Stimulated activated memory B cell treated with anti-CD40 and anti-IgM and Interleukin-4, amounts not matched to agents 10 μg/mL and 1 μg/mL and 100 μg/mL, for 72 hours (primary cell): ENCODE results near the gene DLGAP1.
A peak's percentile ranks its signal among the peaks of the same experiment; 100 is the strongest.

Experiments
- ATAC-seq: fragments of 150-1000 bp; cut with Tn5 transposase; 2 replicates; pipeline ENCODE4 v1.10.0; 2021
- H3K27ac Mint-ChIP-seq: one replicate; pipeline ENCODE4 v1.8.0; 2022; ENCODE audit warnings: mild to moderate bottlenecking, mixed read lengths
- H3K27me3 Mint-ChIP-seq: one replicate; pipeline ENCODE4 v1.8.0; 2022; ENCODE audit warnings: mixed read lengths
- H3K36me3 Mint-ChIP-seq: one replicate; pipeline ENCODE4 v1.8.0; 2022; ENCODE audit warnings: mixed read lengths
- H3K4me1 Mint-ChIP-seq: one replicate; pipeline ENCODE4 v1.8.0; 2022; ENCODE audit warnings: mixed read lengths
- H3K4me3 Mint-ChIP-seq: one replicate; pipeline ENCODE4 v1.8.0; 2022; ENCODE audit warnings: mild to moderate bottlenecking, moderate library complexity, mixed read lengths
- H3K9me3 Mint-ChIP-seq: one replicate; pipeline ENCODE4 v1.8.0; 2022; ENCODE audit warnings: mixed read lengths

DLGAP1 gene

DNA sequence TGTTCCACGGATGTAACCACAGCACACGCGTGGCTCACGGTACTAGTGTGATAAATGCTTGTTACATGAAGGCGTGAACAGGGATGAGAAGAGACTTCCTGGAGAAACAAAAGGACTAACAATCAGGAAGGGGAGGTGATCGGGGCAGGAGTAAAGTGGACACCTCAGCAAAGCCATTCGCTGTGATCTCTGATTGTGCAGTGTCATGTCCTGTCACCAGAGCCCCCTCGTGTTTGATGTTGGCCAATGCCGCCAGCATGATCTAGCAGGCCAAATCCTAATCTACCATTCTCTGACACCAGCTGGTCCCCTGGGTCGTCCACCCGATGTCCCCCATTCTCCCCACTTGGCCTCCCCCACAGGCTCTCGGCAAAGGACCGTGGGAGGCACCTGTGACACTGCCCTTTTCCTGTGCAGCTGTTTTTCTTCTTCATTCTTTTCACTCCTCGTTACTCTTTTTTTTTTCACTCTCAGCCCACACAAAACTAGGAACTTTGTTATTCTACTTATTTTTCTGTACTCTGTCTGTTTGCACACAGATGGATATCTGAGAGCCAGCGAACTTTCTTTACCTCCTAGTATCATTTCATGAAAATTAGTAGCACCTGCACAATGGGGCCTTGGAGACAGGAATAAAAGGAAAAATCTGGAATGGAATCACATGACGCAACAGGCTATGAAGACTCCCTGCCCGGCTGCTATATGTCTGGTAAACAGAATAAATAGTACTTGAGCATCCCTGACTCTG lies 858.3 kb downstream of the DLGAP1 start:
- H3K4me3 Mint-ChIP-seq: peak overlapping the region; percentile 90
- H3K27ac Mint-ChIP-seq: peak overlapping the region; percentile 92
- no peaks in the 10 kb centered on the region for H3K36me3 Mint-ChIP-seq
- no peaks in the 10 kb centered on the region for H3K9me3 Mint-ChIP-seq
- no peaks in the 10 kb centered on the region for H3K27me3 Mint-ChIP-seq
- no peak for ATAC-seq
- peaks cover 55% of the 10 kb centered on the region for H3K4me1 Mint-ChIP-seq

- H3K27ac Mint-ChIP-seq: peak overlapping the region; percentile 92
- H3K27me3 Mint-ChIP-seq: no peaks in the 10 kb centered on the region
- no peaks in the 10 kb centered on the region for H3K36me3 Mint-ChIP-seq
- H3K4me1 Mint-ChIP-seq: peaks cover 55% of the 10 kb centered on the region
- no peaks in the 10 kb centered on the region for H3K9me3 Mint-ChIP-seq
- H3K4me3 Mint-ChIP-seq: peak overlapping the region; percentile 90
- no peak for ATAC-seq
Measured at GRCh38 chr18:3596324-3596636, 858.8 kb downstream of the DLGAP1 start.

DNA sequence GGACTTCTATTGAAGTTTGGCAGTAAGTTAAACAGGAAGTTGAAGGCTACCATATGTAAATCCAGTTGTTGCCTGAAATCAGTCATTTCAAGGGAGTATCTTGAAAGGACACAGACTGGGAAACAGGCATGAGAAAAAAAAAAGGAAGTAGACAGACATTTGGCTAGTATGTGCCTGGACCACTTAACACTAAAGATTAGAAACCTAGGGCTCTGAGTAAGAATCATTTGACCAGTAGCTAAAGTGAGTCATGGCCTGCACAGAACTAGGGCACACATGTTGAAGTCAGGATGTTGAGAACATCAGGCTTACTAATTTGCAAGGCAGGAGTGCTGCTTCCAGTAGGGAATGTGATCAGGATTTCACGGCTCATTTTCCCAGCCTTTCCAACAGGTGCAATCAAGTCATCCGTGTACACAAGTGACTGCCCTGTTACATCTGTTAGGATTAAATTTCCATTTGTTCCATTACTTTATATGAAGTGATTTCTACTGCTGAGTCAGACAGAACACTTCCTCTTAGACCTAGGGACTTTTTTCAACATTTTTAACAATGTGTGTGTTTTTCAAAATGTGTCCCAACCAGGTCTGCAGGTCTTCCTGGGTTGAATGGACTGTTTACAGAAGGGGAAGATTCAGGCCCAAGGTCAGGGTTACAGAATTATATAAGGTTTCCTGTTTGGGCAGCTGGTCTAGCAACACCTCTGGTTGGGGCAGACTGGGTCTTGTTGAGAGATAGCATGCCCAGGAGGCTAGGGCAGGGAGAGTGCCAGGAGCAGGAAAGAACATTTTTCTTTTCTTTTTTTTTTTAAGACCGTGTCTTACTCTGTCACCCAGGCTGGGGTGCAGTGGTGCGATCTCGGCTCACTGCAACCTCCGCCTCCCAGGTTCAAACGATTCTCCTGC lies 859.5 kb downstream of the DLGAP1 start:
- ATAC-seq: peak; percentile 72
- no peaks in the 10 kb centered on the region for H3K9me3 Mint-ChIP-seq
- no peaks in the 10 kb centered on the region for H3K27me3 Mint-ChIP-seq
- peaks cover 55% of the 10 kb centered on the region for H3K4me1 Mint-ChIP-seq
- peak overlapping the region; percentile 90 for H3K4me3 Mint-ChIP-seq
- H3K27ac Mint-ChIP-seq: peak overlapping the region; percentile 92
- H3K36me3 Mint-ChIP-seq: no peaks in the 10 kb centered on the region

- Mint-ChIP-seq H3K4me1 (peaks cover 55% of the 10 kb centered on the region), H3K4me3 (peak overlapping the region; percentile 90), H3K36me3 (no peaks in the 10 kb centered on the region), H3K9me3 (no peaks in the 10 kb centered on the region), H3K27ac (peak overlapping the region; percentile 92), H3K27me3 (no peaks in the 10 kb centered on the region)
- ATAC-seq: no peak
Measured at GRCh38 chr18:3594760-3595368, 860.2 kb downstream of the DLGAP1 start.

DNA sequence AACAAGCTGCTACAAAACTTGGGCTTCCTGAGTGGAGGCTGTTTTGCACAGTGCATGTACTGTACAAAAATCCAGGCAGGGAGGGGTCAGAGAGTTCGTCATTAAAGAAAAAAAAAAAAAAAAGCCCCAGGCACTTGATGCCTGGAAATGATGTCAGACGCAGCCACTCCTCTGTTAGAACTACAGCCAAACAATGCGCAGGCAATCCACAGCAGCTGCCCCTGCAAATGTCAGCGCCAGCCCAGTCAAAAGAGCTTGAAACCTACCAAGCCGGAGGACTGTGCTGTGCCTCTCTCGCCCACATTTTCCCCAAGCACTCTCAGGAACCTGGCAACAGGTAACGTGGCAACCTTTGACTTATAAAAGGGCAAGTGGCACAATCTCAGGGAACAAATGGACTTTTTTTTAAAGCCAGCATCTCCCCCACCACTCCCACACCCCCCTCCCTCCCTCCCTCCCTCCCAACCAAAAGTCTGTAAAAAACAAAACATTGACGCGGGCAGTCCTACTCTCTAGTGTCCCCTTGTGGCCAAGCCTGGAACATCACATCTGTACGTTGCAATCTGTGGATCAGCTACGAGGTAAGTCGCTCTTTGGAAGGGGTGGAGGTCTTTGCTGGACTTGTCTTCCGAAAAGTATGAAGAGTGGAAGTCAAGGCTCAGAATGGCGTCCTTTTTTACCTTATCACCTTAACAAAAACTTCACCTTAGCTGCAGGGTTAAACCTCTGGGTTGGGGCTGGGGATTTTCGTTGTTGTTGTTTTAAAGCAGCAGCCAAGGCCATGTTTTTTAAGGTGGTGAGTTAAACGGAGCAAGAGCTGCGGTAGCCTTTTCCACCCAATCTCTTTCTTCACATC lies 861.0 kb downstream of the DLGAP1 start:
- peak; percentile 95 for ATAC-seq
- Mint-ChIP-seq H3K36me3 (no peaks in the 10 kb centered on the region), H3K4me3 (peak overlapping the region; percentile 90), H3K4me1 (peaks cover 55% of the 10 kb centered on the region), H3K9me3 (no peaks in the 10 kb centered on the region), H3K27me3 (no peaks in the 10 kb centered on the region), H3K27ac (peak overlapping the region; percentile 92)

DNA sequence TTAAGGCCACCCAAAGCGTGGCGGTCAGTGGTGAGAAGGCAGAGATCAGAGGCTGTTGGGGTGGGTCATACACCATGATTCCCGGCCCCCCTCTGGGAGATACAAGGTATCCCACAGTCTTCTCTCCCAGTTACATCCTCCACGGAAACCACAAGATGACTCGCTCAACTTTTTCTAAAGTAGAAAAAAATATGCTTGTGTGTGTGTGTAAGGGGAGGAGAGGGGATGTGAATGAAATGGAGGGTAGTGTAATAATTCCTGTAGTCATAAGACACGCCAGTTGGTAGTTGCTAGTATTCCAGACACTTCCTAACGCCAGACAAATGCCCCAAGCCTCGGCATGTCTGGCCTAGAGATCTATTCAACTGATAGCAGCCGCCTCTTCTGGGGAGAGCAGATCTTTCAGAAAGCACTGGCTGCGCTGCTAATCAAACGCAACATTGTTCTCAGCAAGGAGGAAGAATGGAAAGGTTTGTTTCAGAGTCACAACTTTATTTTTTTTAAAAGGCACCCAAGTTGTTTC lies 861.7 kb downstream of the DLGAP1 start:
- ATAC-seq: no peak
- peak overlapping the region; percentile 90 for H3K4me3 Mint-ChIP-seq
- H3K4me1 Mint-ChIP-seq: peaks cover 55% of the 10 kb centered on the region
- no peaks in the 10 kb centered on the region for H3K9me3 Mint-ChIP-seq
- no peaks in the 10 kb centered on the region for H3K36me3 Mint-ChIP-seq
- H3K27me3 Mint-ChIP-seq: no peaks in the 10 kb centered on the region
- peak overlapping the region; percentile 92 for H3K27ac Mint-ChIP-seq

- no peaks in the 10 kb centered on the region for H3K27me3 Mint-ChIP-seq
- ATAC-seq: no peak
- no peak overlapping the region for H3K4me3 Mint-ChIP-seq
- no peaks in the 10 kb centered on the region for H3K36me3 Mint-ChIP-seq
- H3K27ac Mint-ChIP-seq: peak overlapping the region; percentile 92
- H3K4me1 Mint-ChIP-seq: peaks cover 52% of the 10 kb centered on the region
- H3K9me3 Mint-ChIP-seq: no peaks in the 10 kb centered on the region
Measured at GRCh38 chr18:3592864-3593263, 862.2 kb downstream of the DLGAP1 start.

DNA sequence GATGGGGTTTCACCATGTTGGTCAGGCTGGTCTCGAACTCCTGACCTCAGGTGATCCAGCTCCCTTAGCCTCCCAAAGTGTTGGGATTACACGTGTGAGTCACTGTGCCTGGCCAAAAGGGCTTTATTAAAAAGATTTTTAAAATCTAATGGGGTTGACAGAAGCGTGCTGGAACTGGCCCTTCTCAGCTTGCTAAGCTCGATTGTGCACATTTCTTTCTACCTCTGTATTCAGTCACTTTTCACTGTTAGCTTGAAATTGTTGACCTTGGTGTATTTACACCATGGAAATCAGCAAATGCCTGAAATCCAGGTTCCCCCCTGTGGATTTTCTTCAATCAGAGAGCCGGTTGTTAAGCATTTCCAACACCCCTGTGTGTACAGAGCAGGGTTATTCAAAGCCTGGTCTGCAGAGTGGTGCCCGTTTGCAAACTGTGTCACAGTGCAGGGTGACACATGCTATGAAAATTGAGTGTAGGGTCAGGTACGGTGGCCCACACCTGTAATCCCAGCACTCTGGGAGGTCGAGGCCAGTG lies 864.9 kb downstream of the DLGAP1 start:
- Mint-ChIP-seq H3K36me3 (no peaks in the 10 kb centered on the region), H3K27ac (no peak overlapping the region), H3K4me3 (no peak overlapping the region), H3K4me1 (peaks cover 52% of the 10 kb centered on the region), H3K27me3 (no peaks in the 10 kb centered on the region), H3K9me3 (no peaks in the 10 kb centered on the region)
- ATAC-seq: no peak

GRCh38 chr18:3585656-3586509 lies 869.2 kb downstream of the DLGAP1 start:
- no peaks in the 10 kb centered on the region for H3K27me3 Mint-ChIP-seq
- H3K36me3 Mint-ChIP-seq: no peaks in the 10 kb centered on the region
- peak overlapping the region; percentile 76 for H3K27ac Mint-ChIP-seq
- no peaks in the 10 kb centered on the region for H3K9me3 Mint-ChIP-seq
- H3K4me1 Mint-ChIP-seq: peaks cover 50% of the 10 kb centered on the region
- ATAC-seq: peak; percentile 76
- H3K4me3 Mint-ChIP-seq: peak overlapping the region; percentile 65

- H3K9me3 Mint-ChIP-seq: no peaks in the 10 kb centered on the region
- no peaks in the 10 kb centered on the region for H3K27me3 Mint-ChIP-seq
- H3K4me1 Mint-ChIP-seq: peaks cover 50% of the 10 kb centered on the region
- H3K4me3 Mint-ChIP-seq: no peak overlapping the region
- peak; percentile 49 for ATAC-seq
- no peaks in the 10 kb centered on the region for H3K36me3 Mint-ChIP-seq
- peak overlapping the region; percentile 76 for H3K27ac Mint-ChIP-seq
Measured at GRCh38 chr18:3584897-3585460, 870.1 kb downstream of the DLGAP1 start.

DNA sequence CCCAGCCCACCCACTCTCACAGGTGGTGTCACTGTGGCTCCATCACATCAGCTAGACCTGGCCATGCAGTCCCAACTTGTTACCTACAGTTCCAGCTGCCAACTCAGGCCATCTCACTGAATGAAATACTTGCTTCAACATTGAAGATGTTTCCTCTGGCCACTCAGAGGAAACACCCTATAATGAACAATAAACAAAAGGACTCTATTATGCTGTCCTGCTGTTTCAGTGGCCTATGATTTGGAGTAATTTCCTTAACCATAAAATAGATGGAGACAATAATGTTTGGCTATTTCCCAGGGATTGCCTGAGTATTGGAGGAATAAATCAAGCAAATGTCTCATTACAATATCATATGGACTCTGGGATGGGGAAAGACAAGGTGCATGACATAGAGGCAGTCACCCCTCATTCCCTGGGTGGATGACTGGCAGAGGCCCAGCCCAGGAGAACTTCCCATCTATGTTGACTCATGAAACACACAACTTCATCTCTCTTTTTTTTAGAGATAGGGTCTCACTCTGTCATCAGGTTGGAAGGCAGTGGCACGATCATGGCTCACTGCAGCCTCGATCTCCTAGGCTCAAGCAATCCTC lies 870.7 kb downstream of the DLGAP1 start:
- H3K27me3 Mint-ChIP-seq: no peaks in the 10 kb centered on the region
- H3K9me3 Mint-ChIP-seq: no peaks in the 10 kb centered on the region
- peak overlapping the region; percentile 76 for H3K27ac Mint-ChIP-seq
- H3K4me1 Mint-ChIP-seq: peaks cover 50% of the 10 kb centered on the region
- no peak for ATAC-seq
- no peaks in the 10 kb centered on the region for H3K36me3 Mint-ChIP-seq
- no peak overlapping the region for H3K4me3 Mint-ChIP-seq

- ATAC-seq: no peak
- Mint-ChIP-seq H3K36me3 (no peaks in the 10 kb centered on the region), H3K27ac (peak overlapping the region; percentile 76), H3K4me1 (peaks cover 50% of the 10 kb centered on the region), H3K27me3 (no peaks in the 10 kb centered on the region), H3K9me3 (no peaks in the 10 kb centered on the region), H3K4me3 (no peak overlapping the region)
Measured at GRCh38 chr18:3583873-3584247, 871.2 kb downstream of the DLGAP1 start.
